Measurements from ENCODE around the gene LDHAL6A. TPM values are rescaled to one million over a fixed set of nuclear protein-coding genes. Genes with fewer than 3 reads are reported as not detected.

The LDHAL6A gene
- total and polyA plus RNA-seq, 2 of the 13 experiments (the other 11 are each of a cell fraction or from before 2014, with no cell fraction given) = not detected

- TF ChIP-seq CEBPZ (IDR thresholded peaks at IDR 0.05; ENCODE audit: low read length) (no peak), SMC3 (IDR thresholded peaks at IDR 0.05; ENCODE audit: low read length) (no peak), RARG (CRISPR knock-in tag; IDR thresholded peaks at IDR 0.05; ENCODE audit: low read depth) (no peak; the same call in 1 of the 2 replicates), ZNF12 (CRISPR knock-in tag; IDR thresholded peaks at IDR 0.05) (peak; percentile 40; the same call in 1 of the 2 replicates), MEIS2 (CRISPR knock-in tag; IDR thresholded peaks at IDR 0.05) (peak; percentile 20; the same call in 1 of the 2 replicates), ZNF253 (CRISPR knock-in tag; IDR thresholded peaks at IDR 0.05; ENCODE audit: borderline replicate concordance) (no peak), ZNF576 (CRISPR knock-in tag; IDR thresholded peaks at IDR 0.05) (no peak; the same call in 1 of the 2 replicates), ZBTB44 (CRISPR knock-in tag; IDR thresholded peaks at IDR 0.05) (peak; percentile 47; the same call in 1 of the 2 replicates), ZNF260 (CRISPR knock-in tag; IDR thresholded peaks at IDR 0.05; ENCODE audit: borderline replicate concordance, low read depth) (0 out of 2 replicates have a peak, but pooled peaks have one; percentile 6), BHLHE40 (IDR thresholded peaks at IDR 0.05; ENCODE audit: low read length) (no peak), HMGXB4 (CRISPR knock-in tag; IDR thresholded peaks at IDR 0.05; ENCODE audit: borderline replicate concordance in 1 of 2, low read depth in 1 of 2) (peak; percentile 79 to 89; a peak in 3 of 4 replicates), TCF7L2 (IDR thresholded peaks at IDR 0.05; ENCODE audit: low read depth, low read length) (no peak), E2F2 (CRISPR knock-in tag; IDR thresholded peaks at IDR 0.05; ENCODE audit: borderline replicate concordance) (0 out of 2 replicates have a peak, but pooled peaks have one; percentile 34), PRPF4 (IDR thresholded peaks at IDR 0.05; ENCODE audit: low read depth, low read length, poor library complexity, severe bottlenecking) (no peak), SMYD3 (CRISPR knock-in tag; IDR thresholded peaks at IDR 0.05) (no peak), ATRX (CRISPR knock-in tag; IDR thresholded peaks at IDR 0.05; ENCODE audit: borderline replicate concordance) (no peak), TEF (CRISPR knock-in tag; IDR thresholded peaks at IDR 0.05) (peak; percentile 34; the same call in 1 of the 2 replicates), LBX2 (CRISPR knock-in tag; IDR thresholded peaks at IDR 0.05; ENCODE audit: borderline replicate concordance) (0 out of 2 replicates have a peak, but pooled peaks have one; percentile 78)
Observed at GRCh38 chr11:18526521-18527296, 71.1 kb downstream of the LDHAL6A start, which contains the start of gene TSG101 (continued).

Measured in HepG2 (cell line).